Thyroid gland (tissue), 4 donors: ENCODE measurements around the gene CXCL10. TPM values are rescaled to one million over a fixed set of nuclear protein-coding genes. Genes with fewer than 3 reads are reported as not detected.

Source experiments
- DNase-seq, 2 donors: peaks; one replicate each; pipeline ENCODE4 v3.0.0-alpha.2; 2019
- H3K27ac ChIP-seq, 3 donors: fragments of 200-600 bp; sonication (generic); 1 replicate in 2 of 3; 2 replicates in 1 of 3; pipeline ENCODE4 v1.5.1; 2016 to 2019; ENCODE audit warnings: mild to moderate bottlenecking in 1 of 3, moderate library complexity in 1 of 3
- H3K27me3 ChIP-seq: fragments of 200-600 bp; sonication (generic); one replicate; pipeline ENCODE4 v1.5.1; 2019
- H3K36me3 ChIP-seq, 2 donors: fragments of 200-600 bp; sonication (generic); one replicate each; pipeline ENCODE4 v1.5.1; 2016 to 2019
- H3K4me1 ChIP-seq, 2 donors: fragments of 200-600 bp; sonication (generic); one replicate each; pipeline ENCODE4 v1.5.1; 2017 to 2019
- H3K4me3 ChIP-seq, 3 donors: fragments of 200-600 bp; sonication (generic); replicated peaks in 1 of 3; 1 replicate in 2 of 3; 2 replicates in 1 of 3; pipeline ENCODE4 v1.5.1; 2016; ENCODE audit warnings: mild to moderate bottlenecking in 1 of 3
- H3K9me3 ChIP-seq: fragments of 200-600 bp; sonication (generic); one replicate; pipeline ENCODE4 v1.5.1; 2017
- CTCF ChIP-seq, 6 experiments: fragments of 200-600 bp in 3 of 6; fragments of 450-650 bp in 3 of 6; sonication (generic) in 3 of 6; IDR thresholded peaks; one replicate each; pipeline ENCODE4 v1.5.1; 2016 to 2019; ENCODE audit warnings: antibody characterized with exemption in 6 of 6, mild to moderate bottlenecking in 2 of 6, inconsistent platforms in 1 of 6, moderate library complexity in 1 of 6
- POLR2A ChIP-seq, 2 donors: fragments of 450-650 bp; IDR thresholded peaks; one replicate each; pipeline ENCODE4 v1.6.1; 2017; ENCODE audit warnings: antibody characterized with exemption in 2 of 2, mild to moderate bottlenecking in 2 of 2, moderate library complexity in 1 of 2
- WGBS, 2 donors: methylation state at CpG; one replicate each; pipeline ENCODE4 v1.1.5; 2017; 5-methylcytosine and 5-hydroxymethylcytosine counted together
- intact Hi-C: fragments of 100-400 bp; cut with DNase I; formaldehyde crosslinking; loops from one replicate; pipeline ENCODE4 v1.15.1; 2023
- total RNA-seq, 4 donors: library from RNA; depleted of rRNA; stranded (reverse); fragments of >200 nt; gene quantifications; one replicate each; pipeline ENCODE4 v1.2.3, GENCODE V29; 2016

The CXCL10 gene
- total RNA-seq, 4 donors from 2014 or later, result 2.7 TPM; not detected in 3

DNA sequence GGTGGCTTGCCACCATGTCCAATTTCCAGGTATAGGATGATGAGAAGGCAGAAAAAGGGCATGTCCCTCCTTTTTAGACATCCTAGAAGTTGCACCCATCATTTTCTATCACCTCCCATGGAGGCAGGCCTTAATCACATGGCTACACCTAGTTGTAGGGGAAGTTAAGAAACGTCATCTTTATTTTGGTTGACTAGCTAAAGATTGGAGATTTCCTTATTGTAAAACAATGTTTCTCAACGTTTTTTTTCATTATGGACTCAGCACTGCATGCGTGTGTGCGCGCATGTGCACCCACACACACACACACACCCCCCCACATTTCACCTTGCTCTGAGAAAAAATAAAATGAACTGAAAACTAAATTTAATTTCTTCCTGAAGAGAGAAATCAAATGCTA, 14.0 kb downstream of the CXCL10 start:
- Histone ChIP-seq H3K27me3 (no peaks in the 10 kb centered on the region), H3K4me1 (peaks cover 0 to 12% of the 10 kb centered on the region in 2 donors), H3K27ac (no peak overlapping the region), H3K4me3 (no peak overlapping the region), H3K9me3 (no peaks in the 10 kb centered on the region), H3K36me3 (no peaks in the 10 kb centered on the region)
- 86 to 88% methylated on average over 5 of the region's 5 CpGs for WGBS, 2 donors
- no peak for DNase-seq
- no peak for TF ChIP-seq POLR2A (IDR thresholded peaks at IDR 0.05)
- TF ChIP-seq CTCF (IDR thresholded peaks at IDR 0.05), result no peak
- intact Hi-C loops, result no loop called here

DNA sequence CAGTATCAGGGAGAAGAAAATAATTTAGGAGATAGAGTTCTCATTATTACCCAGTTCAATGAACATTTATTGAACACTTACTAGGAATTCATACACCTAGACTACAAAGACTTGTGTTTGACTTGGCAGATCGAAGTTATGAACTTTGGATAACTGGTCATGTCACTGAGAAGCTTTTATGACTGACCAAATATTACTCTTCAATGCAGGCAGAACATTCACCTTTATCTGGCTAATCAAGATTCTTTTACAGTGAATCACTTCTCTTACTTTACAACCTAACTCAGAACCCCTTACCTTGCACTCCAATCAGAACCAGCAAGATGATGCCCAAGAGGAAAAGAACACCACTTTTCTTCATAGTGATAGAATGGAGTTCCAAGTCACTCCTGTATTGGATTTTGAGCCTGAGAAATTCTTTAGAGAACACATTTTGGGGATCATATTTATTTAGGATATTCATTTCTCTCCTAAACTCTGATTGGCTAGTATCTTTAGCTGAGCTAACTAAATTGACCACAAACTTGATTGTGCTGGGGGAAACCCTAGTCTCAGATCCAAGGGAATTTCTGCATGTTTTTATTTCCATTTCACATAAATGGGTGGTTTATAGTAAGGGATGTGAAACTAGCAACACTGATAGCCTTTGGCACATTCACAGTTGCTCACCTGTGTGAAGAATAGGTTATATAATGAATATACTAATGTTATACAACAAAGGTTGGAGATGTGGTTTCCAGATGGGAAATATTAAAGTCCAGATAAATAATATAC, 16.0 kb downstream of the CXCL10 start, which contains the start of gene CXCL9:
Gene CXCL9, minus strand, starts transcription at position 421 of the 774 bp plus-strand sequence. Its CDS starts 60 bp downstream, at position 361.
- H3K4me3 ChIP-seq, result no peak within 1 kb of the TSS
- DNase-seq, result no peak
- intact Hi-C loops, result no loop called here
- no peak within 1 kb of the TSS for H3K27ac ChIP-seq
- H3K4me1 ChIP-seq, result peaks cover 0 to 3% of the 10 kb centered on the region in 2 donors
- no peaks in the 10 kb centered on the region for H3K9me3 ChIP-seq
- H3K36me3 ChIP-seq, result no peaks in the 10 kb centered on the region
- no peak for TF ChIP-seq CTCF (IDR thresholded peaks at IDR 0.05)
- no peak for TF ChIP-seq POLR2A (IDR thresholded peaks at IDR 0.05)
- H3K27me3 ChIP-seq, result no peaks in the 10 kb centered on the region
- 85 to 87% methylated on average over 1 of the region's 1 CpG for WGBS, 2 donors

DNA sequence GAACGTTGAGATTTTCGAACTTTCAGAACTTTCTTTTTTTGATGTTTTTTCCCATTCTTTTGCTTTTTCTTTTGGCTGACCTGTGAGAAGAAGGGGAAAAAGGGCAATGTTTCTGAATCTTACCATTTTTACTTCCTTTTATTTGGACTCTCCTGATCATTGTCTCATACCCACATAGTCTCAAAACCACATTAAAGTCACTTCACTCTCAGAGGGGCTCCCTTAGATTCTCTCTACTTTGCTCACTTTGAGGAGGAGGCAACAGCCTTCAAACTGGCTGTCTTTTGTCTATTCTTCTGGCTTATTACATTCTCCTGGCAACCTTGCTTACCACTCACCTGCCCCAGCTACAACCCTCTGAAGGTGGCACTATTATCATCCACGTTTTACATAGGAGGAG, 19.7 kb downstream of the CXCL10 start:
- WGBS, 2 donors, result 83 to 89% methylated on average over 3 of the region's 3 CpGs
- Histone ChIP-seq H3K9me3 (no peaks in the 10 kb centered on the region), H3K4me1 (no peaks in the 10 kb centered on the region), H3K4me3 (no peak overlapping the region), H3K36me3 (no peaks in the 10 kb centered on the region), H3K27ac (no peak overlapping the region), H3K27me3 (no peaks in the 10 kb centered on the region)
- TF ChIP-seq POLR2A (IDR thresholded peaks at IDR 0.05) (no peak), CTCF (IDR thresholded peaks at IDR 0.05) (no peak)
- intact Hi-C loops, result no loop called here
- no peak for DNase-seq

DNA sequence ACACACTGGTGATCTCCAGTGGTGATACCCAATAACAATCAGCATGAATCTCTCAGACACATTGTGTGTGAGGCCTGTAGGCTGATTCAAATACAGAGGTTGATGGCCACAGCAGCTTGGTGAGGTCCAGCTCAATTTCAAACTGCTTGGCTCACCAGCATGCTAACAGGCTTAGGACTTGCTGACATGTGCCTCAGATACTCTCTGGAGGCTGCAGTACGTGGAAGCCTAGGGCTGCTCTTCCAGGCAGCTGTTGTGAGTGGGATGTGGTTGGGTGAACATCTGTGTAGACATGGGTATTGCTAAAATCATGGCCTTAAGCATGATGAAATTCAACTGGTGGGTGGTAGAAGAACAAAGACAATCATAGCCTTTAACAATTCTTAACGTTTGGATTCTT, 20.3 kb downstream of the CXCL10 start:
- Histone ChIP-seq H3K27ac (no peak overlapping the region), H3K9me3 (no peaks in the 10 kb centered on the region), H3K27me3 (no peaks in the 10 kb centered on the region), H3K36me3 (no peaks in the 10 kb centered on the region), H3K4me3 (no peak overlapping the region), H3K4me1 (no peaks in the 10 kb centered on the region)
- DNase-seq, result no peak
- TF ChIP-seq POLR2A (IDR thresholded peaks at IDR 0.05) (no peak), CTCF (IDR thresholded peaks at IDR 0.05) (no peak)
- WGBS, 2 donors, result 67 to 79% methylated on average over 2 of the region's 2 CpGs
- intact Hi-C loops, result no loop called here

DNA sequence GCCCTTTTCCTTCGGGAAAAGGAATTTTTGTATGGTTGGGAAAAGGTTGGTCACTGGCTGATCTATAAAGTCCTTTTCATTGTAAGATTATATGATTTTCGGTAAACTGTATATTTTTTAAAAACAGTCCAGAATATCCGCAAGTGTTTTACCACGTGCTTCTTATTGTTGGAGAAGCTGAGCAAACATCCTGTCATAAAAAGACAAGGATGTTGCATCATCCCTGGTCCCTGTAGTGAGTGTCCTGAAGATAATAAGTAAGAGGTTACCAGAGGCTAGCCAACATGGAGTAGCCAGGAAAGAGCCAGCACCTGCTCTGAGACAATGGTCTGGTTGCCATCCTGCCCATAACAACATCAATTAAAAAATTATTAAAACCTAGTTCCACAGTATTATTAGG, 21.1 kb downstream of the CXCL10 start:
- Histone ChIP-seq H3K36me3 (no peaks in the 10 kb centered on the region), H3K27ac (no peak overlapping the region), H3K4me3 (no peak overlapping the region), H3K9me3 (no peaks in the 10 kb centered on the region), H3K4me1 (no peaks in the 10 kb centered on the region), H3K27me3 (no peaks in the 10 kb centered on the region)
- DNase-seq, result no peak
- intact Hi-C loops, result no loop called here
- WGBS, 2 donors, result 81 to 88% methylated on average over 4 of the region's 4 CpGs
- no peak for TF ChIP-seq POLR2A (IDR thresholded peaks at IDR 0.05)
- no peak for TF ChIP-seq CTCF (IDR thresholded peaks at IDR 0.05)
